ENCODE data around the gene TEX29. TPM values are rescaled to one million over a fixed set of nuclear protein-coding genes. Genes with fewer than 3 reads are reported as not detected.

TEX29 gene
- total RNA-seq, 1 experiment from 2014 or later: not detected

DNA sequence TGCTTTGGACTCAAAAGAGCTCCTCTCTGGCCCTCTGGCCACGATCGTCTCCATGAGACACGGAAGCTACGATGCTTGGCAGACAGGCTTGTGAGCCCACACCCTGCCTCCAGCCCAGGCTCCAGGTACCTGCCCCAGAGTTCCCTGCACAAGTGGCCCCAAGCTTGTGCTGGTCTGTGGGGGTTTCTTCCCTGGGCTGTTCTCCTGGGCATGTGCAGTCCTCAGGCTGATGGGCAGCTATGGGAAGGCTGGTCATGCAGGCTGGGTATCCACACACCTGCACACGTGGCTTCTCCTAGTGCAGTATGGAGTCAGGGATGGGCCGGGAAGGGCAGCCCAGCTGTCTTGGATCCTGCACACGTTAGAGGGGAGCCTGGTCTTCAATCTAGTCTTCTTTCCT lies 43.1 kb downstream of the TEX29 start:
- TF ChIP-seq, protein P1, sequence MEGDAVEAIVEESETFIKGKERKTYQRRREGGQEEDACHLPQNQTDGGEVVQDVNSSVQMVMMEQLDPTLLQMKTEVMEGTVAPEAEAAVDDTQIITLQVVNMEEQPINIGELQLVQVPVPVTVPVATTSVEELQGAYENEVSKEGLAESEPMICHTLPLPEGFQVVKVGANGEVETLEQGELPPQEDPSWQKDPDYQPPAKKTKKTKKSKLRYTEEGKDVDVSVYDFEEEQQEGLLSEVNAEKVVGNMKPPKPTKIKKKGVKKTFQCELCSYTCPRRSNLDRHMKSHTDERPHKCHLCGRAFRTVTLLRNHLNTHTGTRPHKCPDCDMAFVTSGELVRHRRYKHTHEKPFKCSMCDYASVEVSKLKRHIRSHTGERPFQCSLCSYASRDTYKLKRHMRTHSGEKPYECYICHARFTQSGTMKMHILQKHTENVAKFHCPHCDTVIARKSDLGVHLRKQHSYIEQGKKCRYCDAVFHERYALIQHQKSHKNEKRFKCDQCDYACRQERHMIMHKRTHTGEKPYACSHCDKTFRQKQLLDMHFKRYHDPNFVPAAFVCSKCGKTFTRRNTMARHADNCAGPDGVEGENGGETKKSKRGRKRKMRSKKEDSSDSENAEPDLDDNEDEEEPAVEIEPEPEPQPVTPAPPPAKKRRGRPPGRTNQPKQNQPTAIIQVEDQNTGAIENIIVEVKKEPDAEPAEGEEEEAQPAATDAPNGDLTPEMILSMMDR (IDR thresholded peaks at IDR 0.05; ENCODE audit: unreplicated experiment): no peak
- intact Hi-C loops (cut with micrococcal nuclease): no loop called here
- ChIA-PET CTCF (interaction anchor here (0.5 kb wide), 1 partner anchor 45 kb away, joined by 3 read pairs; no protein-coding TSS in a partner anchor), POLR2A (no interaction called here)
- Mint-ChIP-seq H3K4me1 (ENCODE audit: insufficient read depth, unreplicated experiment) (no peaks in the 10 kb centered on the region), H3K27ac (ENCODE audit: low read depth, unreplicated experiment) (no peak overlapping the region), H3K36me3 (ENCODE audit: insufficient read depth, unreplicated experiment) (no peaks in the 10 kb centered on the region), H3K9me3 (ENCODE audit: unreplicated experiment) (no peaks in the 10 kb centered on the region), H3K27me3 (ENCODE audit: insufficient read depth, unreplicated experiment) (peaks cover 11% of the 10 kb centered on the region), H3K4me3 (ENCODE audit: unreplicated experiment) (no peak overlapping the region)
- BruUV-seq (replicated peaks): no TSS peak
- no peak for DNase-seq (ENCODE audit: unreplicated experiment)

DNA sequence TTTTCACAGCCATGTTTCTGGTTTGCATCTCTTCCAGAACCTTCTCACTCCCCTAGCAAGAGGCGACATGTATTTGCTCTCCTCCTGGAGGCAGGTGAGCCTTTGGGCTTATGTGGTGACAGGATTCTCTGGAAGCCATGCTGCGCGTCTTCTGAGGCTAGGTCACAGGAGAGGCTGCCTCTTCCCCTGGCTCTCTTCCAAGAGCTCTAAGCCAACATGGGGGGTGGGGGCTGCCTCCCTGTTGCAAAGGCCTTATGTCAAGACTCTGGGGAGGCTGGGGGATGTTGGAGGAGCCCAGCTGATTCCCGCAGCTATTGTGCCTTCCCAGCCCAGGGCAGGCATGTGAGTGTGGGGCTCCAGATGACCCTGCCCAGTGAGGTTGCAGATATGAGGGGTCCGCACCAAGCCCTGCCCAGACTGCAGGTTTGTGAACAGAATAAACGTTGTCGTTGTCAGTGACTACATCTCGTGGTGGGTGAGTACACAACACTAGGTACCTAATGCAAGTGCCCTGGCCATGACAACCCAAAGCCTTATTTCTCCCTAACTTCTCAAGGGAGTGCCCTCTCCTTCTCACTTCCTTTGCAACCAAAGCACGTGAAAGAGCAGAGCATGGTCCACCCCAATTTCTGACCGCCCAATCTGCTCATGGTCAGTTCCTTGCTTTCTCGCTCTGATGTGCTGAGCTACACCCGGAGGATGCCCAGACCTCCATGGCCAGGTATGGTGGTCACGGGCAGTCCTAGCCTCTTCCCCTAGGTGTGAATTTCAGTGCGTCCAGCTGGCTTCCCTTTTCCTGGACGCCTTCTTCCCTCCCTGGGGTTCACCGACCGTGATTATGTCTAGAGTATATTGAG lies 44.9 kb downstream of the TEX29 start:
- H3K9me3 Mint-ChIP-seq (ENCODE audit: unreplicated experiment): no peaks in the 10 kb centered on the region
- ChIA-PET POLR2A (no interaction called here), CTCF (interaction anchor here (1.2 kb wide), 1 partner anchor 64 kb away, joined by 4 read pairs; no protein-coding TSS in a partner anchor)
- BruUV-seq (replicated peaks): no TSS peak
- intact Hi-C loops (cut with micrococcal nuclease): no loop called here
- H3K4me3 Mint-ChIP-seq (ENCODE audit: unreplicated experiment): no peak overlapping the region
- no peaks in the 10 kb centered on the region for H3K36me3 Mint-ChIP-seq (ENCODE audit: insufficient read depth, unreplicated experiment)
- TF ChIP-seq, protein P1 (IDR thresholded peaks at IDR 0.05; ENCODE audit: unreplicated experiment): no peak
- H3K4me1 Mint-ChIP-seq (ENCODE audit: insufficient read depth, unreplicated experiment): no peaks in the 10 kb centered on the region
- no peak for DNase-seq (ENCODE audit: unreplicated experiment)
- no peak overlapping the region for H3K27ac Mint-ChIP-seq (ENCODE audit: low read depth, unreplicated experiment)
- peaks cover 11% of the 10 kb centered on the region for H3K27me3 Mint-ChIP-seq (ENCODE audit: insufficient read depth, unreplicated experiment)

DNA sequence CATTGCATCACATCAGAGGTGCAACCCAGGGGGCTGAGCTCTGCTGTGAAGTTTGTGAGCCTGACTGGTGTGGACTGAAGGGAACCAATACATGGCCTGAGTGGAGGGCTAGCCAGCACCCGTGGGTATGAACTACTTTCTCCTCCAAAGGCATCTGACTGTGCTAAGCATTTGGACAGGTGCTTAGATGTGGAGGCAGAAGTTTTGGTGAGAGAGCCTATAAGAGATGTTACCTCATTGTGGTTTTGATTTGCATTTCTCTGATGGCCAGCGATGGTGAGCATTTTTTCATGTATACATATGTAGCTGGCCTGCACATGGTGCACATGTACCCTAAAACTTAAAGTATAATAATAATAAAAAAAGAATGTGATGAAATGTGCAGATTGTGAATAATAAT lies 46.9 kb downstream of the TEX29 start:
- ChIA-PET CTCF (no interaction called here), POLR2A (no interaction called here)
- Mint-ChIP-seq H3K9me3 (ENCODE audit: unreplicated experiment) (no peaks in the 10 kb centered on the region), H3K27me3 (ENCODE audit: insufficient read depth, unreplicated experiment) (peaks cover 11% of the 10 kb centered on the region), H3K4me1 (ENCODE audit: insufficient read depth, unreplicated experiment) (no peaks in the 10 kb centered on the region), H3K36me3 (ENCODE audit: insufficient read depth, unreplicated experiment) (no peaks in the 10 kb centered on the region), H3K27ac (ENCODE audit: low read depth, unreplicated experiment) (no peak overlapping the region), H3K4me3 (ENCODE audit: unreplicated experiment) (no peak overlapping the region)
- no peak for DNase-seq (ENCODE audit: unreplicated experiment)
- BruUV-seq (replicated peaks): no TSS peak
- TF ChIP-seq, protein P1 (IDR thresholded peaks at IDR 0.05; ENCODE audit: unreplicated experiment): no peak
- intact Hi-C loops (cut with micrococcal nuclease): no loop called here

DNA sequence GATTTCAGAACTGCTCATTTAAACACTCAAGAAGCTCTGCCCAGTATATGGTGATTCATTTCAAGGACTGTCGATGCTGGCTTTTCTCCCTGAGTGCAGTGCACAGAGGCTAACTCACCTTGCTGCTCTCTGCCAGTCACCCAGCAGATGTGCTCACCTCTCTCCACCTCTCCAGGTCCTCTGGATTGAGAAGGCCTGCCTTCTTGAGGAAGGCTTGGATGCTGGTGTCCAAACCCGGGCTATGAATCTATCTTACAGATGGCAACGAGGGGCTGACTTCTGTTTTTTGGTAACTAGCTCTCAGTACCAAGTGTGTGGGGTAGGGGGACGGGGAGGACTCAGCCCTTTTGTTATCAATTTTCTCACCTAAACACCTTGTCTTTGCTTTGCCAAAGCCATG lies 47.6 kb downstream of the TEX29 start:
- intact Hi-C loops (cut with micrococcal nuclease): no loop called here
- TF ChIP-seq, protein P1 (IDR thresholded peaks at IDR 0.05; ENCODE audit: unreplicated experiment): no peak
- no peak overlapping the region for H3K27ac Mint-ChIP-seq (ENCODE audit: low read depth, unreplicated experiment)
- no TSS peak for BruUV-seq (replicated peaks)
- CTCF ChIA-PET: no interaction called here
- H3K4me1 Mint-ChIP-seq (ENCODE audit: insufficient read depth, unreplicated experiment): no peaks in the 10 kb centered on the region
- DNase-seq (ENCODE audit: unreplicated experiment): no peak
- H3K36me3 Mint-ChIP-seq (ENCODE audit: insufficient read depth, unreplicated experiment): no peaks in the 10 kb centered on the region
- peaks cover 11% of the 10 kb centered on the region for H3K27me3 Mint-ChIP-seq (ENCODE audit: insufficient read depth, unreplicated experiment)
- POLR2A ChIA-PET: no interaction called here
- H3K4me3 Mint-ChIP-seq (ENCODE audit: unreplicated experiment): no peak overlapping the region
- no peaks in the 10 kb centered on the region for H3K9me3 Mint-ChIP-seq (ENCODE audit: unreplicated experiment)

All from MCF 10A (cell line).